ENCODE data around the gene CTNND2. TPM values are rescaled to one million over a fixed set of nuclear protein-coding genes. Genes with fewer than 3 reads are reported as not detected.

CTNND2 gene
- total and polyA plus RNA-seq, 4 donors: 0.05 to 0.50 (median 0.27) TPM

DNA sequence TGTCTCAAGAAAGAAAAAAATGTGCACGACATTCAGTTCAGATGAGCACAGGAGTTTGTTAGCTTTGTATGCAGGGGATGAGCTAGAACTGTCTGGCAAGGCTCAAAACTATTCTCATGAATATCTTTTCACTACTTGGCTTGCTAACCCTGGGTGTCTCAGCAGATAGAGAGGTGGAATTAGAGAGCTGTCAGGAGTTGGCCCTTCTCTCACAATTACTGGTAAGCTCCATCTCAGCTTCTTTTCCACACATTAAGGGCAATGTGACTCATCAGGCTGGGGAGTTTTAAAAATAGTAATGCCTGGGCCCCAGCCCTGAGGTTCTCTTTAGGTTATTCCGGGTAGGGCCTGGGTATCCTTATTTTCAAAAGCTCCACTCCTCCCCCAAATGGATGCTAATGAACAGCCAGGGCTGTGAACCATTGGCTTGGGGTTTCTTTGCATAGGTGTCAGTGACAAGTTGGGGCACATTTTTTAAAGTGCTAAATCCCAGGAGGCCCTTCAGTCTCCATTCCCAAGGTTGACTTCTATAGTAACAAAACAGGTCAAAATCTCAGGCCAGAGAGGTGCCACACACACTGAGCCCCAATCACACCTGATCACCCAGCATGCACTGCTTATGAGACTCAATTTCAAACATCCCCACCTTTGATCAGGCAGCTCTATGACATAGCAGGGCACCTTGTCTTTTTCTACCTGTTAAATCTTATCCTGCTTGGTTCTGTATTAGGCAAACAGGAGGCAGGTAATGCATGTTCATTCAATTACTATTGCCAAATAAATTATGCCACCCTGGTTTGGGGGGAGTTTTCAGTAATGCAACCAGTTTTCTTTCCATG, 903.5 kb downstream of the CTNND2 start:
- Histone ChIP-seq H3K36me3 (ENCODE audit: control insufficient read depth in 4 of 4, insufficient read depth in 3 of 4, low read depth in 1 of 4, low read length in 3 of 4) (no peaks in the 10 kb centered on the region), H3K4me1 (ENCODE audit: control insufficient read depth in 4 of 4, insufficient read depth in 4 of 4, low read length in 3 of 4) (no peaks in the 10 kb centered on the region), H3K4me3 (ENCODE audit: low read depth in 1 of 3, low read length in 3 of 3) (no peak overlapping the region), H3K9ac (ENCODE audit: low read depth in 1 of 2, low read length in 2 of 2) (no peak overlapping the region), H3K27ac (ENCODE audit: low read depth in 1 of 2, low read length in 2 of 2) (no peak overlapping the region), H3K27me3 (ENCODE audit: control insufficient read depth in 4 of 4, insufficient read depth in 4 of 4, low read length in 3 of 4) (peaks cover 0 to 2% (median under 1%) of the 10 kb centered on the region in 4 donors), H3K9me3 (ENCODE audit: control insufficient read depth in 4 of 4, low read length in 3 of 4) (no peaks in the 10 kb centered on the region)
- TF ChIP-seq RXRA (IDR thresholded peaks at IDR 0.05) (no peak), GABPA (IDR thresholded peaks at IDR 0.05 in 1 of 2, conservative IDR thresholded peaks at IDR 0.05 in 1 of 2) (no peak), RAD21 (IDR thresholded peaks at IDR 0.05) (no peak), FOXA2 (IDR thresholded peaks at IDR 0.05) (no peak), JUND (IDR thresholded peaks at IDR 0.05) (no peak), FOXA1 (IDR thresholded peaks at IDR 0.05) (no peak), SP1 (IDR thresholded peaks at IDR 0.05) (no peak), HNF4A (conservative IDR thresholded peaks at IDR 0.05) (no peak), YY1 (IDR thresholded peaks at IDR 0.05) (no peak), TAF1 (conservative IDR thresholded peaks at IDR 0.05) (no peak), EGR1 (IDR thresholded peaks at IDR 0.05; ENCODE audit: low read depth in 2 of 2) (no peak)
- TF ChIP-seq, protein P1, sequence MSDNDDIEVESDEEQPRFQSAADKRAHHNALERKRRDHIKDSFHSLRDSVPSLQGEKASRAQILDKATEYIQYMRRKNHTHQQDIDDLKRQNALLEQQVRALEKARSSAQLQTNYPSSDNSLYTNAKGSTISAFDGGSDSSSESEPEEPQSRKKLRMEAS (IDR thresholded peaks at IDR 0.05): no peak
- TF ChIP-seq, protein P2, sequence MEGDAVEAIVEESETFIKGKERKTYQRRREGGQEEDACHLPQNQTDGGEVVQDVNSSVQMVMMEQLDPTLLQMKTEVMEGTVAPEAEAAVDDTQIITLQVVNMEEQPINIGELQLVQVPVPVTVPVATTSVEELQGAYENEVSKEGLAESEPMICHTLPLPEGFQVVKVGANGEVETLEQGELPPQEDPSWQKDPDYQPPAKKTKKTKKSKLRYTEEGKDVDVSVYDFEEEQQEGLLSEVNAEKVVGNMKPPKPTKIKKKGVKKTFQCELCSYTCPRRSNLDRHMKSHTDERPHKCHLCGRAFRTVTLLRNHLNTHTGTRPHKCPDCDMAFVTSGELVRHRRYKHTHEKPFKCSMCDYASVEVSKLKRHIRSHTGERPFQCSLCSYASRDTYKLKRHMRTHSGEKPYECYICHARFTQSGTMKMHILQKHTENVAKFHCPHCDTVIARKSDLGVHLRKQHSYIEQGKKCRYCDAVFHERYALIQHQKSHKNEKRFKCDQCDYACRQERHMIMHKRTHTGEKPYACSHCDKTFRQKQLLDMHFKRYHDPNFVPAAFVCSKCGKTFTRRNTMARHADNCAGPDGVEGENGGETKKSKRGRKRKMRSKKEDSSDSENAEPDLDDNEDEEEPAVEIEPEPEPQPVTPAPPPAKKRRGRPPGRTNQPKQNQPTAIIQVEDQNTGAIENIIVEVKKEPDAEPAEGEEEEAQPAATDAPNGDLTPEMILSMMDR (IDR thresholded peaks at IDR 0.05; ENCODE audit: low read depth, low read length, missing input control): no peak
- TF ChIP-seq, protein P3, sequence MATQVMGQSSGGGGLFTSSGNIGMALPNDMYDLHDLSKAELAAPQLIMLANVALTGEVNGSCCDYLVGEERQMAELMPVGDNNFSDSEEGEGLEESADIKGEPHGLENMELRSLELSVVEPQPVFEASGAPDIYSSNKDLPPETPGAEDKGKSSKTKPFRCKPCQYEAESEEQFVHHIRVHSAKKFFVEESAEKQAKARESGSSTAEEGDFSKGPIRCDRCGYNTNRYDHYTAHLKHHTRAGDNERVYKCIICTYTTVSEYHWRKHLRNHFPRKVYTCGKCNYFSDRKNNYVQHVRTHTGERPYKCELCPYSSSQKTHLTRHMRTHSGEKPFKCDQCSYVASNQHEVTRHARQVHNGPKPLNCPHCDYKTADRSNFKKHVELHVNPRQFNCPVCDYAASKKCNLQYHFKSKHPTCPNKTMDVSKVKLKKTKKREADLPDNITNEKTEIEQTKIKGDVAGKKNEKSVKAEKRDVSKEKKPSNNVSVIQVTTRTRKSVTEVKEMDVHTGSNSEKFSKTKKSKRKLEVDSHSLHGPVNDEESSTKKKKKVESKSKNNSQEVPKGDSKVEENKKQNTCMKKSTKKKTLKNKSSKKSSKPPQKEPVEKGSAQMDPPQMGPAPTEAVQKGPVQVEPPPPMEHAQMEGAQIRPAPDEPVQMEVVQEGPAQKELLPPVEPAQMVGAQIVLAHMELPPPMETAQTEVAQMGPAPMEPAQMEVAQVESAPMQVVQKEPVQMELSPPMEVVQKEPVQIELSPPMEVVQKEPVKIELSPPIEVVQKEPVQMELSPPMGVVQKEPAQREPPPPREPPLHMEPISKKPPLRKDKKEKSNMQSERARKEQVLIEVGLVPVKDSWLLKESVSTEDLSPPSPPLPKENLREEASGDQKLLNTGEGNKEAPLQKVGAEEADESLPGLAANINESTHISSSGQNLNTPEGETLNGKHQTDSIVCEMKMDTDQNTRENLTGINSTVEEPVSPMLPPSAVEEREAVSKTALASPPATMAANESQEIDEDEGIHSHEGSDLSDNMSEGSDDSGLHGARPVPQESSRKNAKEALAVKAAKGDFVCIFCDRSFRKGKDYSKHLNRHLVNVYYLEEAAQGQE (IDR thresholded peaks at IDR 0.05): no peak
- TF ChIP-seq, protein P4, sequence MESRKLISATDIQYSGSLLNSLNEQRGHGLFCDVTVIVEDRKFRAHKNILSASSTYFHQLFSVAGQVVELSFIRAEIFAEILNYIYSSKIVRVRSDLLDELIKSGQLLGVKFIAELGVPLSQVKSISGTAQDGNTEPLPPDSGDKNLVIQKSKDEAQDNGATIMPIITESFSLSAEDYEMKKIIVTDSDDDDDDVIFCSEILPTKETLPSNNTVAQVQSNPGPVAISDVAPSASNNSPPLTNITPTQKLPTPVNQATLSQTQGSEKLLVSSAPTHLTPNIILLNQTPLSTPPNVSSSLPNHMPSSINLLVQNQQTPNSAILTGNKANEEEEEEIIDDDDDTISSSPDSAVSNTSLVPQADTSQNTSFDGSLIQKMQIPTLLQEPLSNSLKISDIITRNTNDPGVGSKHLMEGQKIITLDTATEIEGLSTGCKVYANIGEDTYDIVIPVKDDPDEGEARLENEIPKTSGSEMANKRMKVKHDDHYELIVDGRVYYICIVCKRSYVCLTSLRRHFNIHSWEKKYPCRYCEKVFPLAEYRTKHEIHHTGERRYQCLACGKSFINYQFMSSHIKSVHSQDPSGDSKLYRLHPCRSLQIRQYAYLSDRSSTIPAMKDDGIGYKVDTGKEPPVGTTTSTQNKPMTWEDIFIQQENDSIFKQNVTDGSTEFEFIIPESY (IDR thresholded peaks at IDR 0.05): no peak
- TF ChIP-seq, protein P5, sequence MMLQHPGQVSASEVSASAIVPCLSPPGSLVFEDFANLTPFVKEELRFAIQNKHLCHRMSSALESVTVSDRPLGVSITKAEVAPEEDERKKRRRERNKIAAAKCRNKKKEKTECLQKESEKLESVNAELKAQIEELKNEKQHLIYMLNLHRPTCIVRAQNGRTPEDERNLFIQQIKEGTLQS (IDR thresholded peaks at IDR 0.05): no peak
- DNase-seq (ENCODE audit: low spot score): no peak
- 76% methylated on average over 2 of the region's 2 CpGs for WGBS
